Gastrocnemius medialis (tissue), 4 donors: ENCODE results near the gene DNPEP. TPM values are rescaled to one million over a fixed set of nuclear protein-coding genes. Genes with fewer than 3 reads are reported as not detected.

Source experiments
- ATAC-seq, 2 donors: fragments of 150-250 bp; one replicate each; pipeline ENCODE4 v1.9.1; 2016
- DNase-seq, 2 donors: peaks; one replicate each; pipeline ENCODE4 v3.0.0-alpha.2; 2019
- H3K27ac ChIP-seq, 4 donors: fragments of 200-600 bp; sonication (generic); 1 replicate in 1 of 4; 2 replicates in 3 of 4; pipeline ENCODE4 v1.5.1; 2016 to 2018; ENCODE audit warnings: mild to moderate bottlenecking in 2 of 4, moderate library complexity in 1 of 4
- H3K27me3 ChIP-seq, 3 donors: fragments of 200-600 bp; sonication (generic) in 2 of 3; 1 replicate in 1 of 3; 2 replicates in 2 of 3; pipeline versions ENCODE4 v1.5.1 to v1.6.0; 2016 to 2019; ENCODE audit warnings: mild to moderate bottlenecking in 1 of 3, moderate library complexity in 1 of 3
- H3K36me3 ChIP-seq, 2 donors: fragments of 200-600 bp; sonication (generic) in 1 of 2; one replicate each; pipeline ENCODE4 v1.5.1; 2017 to 2018
- H3K4me1 ChIP-seq, 2 donors: fragments of 200-600 bp; sonication (generic) in 1 of 2; one replicate each; pipeline ENCODE4 v1.5.1; 2016 to 2017; ENCODE audit warnings: mild to moderate bottlenecking in 2 of 2
- H3K4me3 ChIP-seq, 4 donors: fragments of 200-600 bp; sonication (generic) in 3 of 4; 1 replicate in 1 of 4; 2 replicates in 3 of 4; pipeline ENCODE4 v1.5.1; 2016 to 2019; ENCODE audit warnings: mild to moderate bottlenecking in 2 of 4
- H3K9me3 ChIP-seq, 3 donors: fragments of 200-600 bp; sonication (generic) in 2 of 3; 1 replicate in 1 of 3; 2 replicates in 2 of 3; pipeline ENCODE4 v1.5.1; 2016 to 2019
- CTCF ChIP-seq, 5 experiments: fragments of 450-650 bp in 3 of 5; fragments of 200-600 bp in 2 of 5; sonication (generic) in 2 of 5; IDR thresholded peaks in 4 of 5; conservative IDR thresholded peaks in 1 of 5; 1 replicate in 4 of 5; 2 replicates in 1 of 5; pipeline ENCODE4 v1.5.1; 2016 to 2019; ENCODE audit warnings: antibody characterized with exemption in 5 of 5, mild to moderate bottlenecking in 3 of 5, moderate library complexity in 3 of 5
- POLR2A ChIP-seq, 2 donors: fragments of 450-650 bp; IDR thresholded peaks; one replicate each; pipeline ENCODE4 v1.6.1; 2017; ENCODE audit warnings: antibody characterized with exemption in 2 of 2, mild to moderate bottlenecking in 2 of 2, moderate library complexity in 2 of 2
- in situ Hi-C, 4 donors: fragments of 200-750 bp; cut with MboI; loops; one replicate each; pipeline versions ENCODE4 v1.15.0 to v1.8.0; 2017; ENCODE audit warnings: low sequenced_read_pairs in 4 of 4
- intact Hi-C: fragments of 100-400 bp; cut with DNase I; formaldehyde crosslinking; loops from one replicate; pipeline ENCODE4 v1.15.1; 2023; ENCODE audit warnings: low total_unique reads
- total RNA-seq, 4 donors: library from RNA; depleted of rRNA; stranded (reverse); fragments of >200 nt; gene quantifications; one replicate each; pipeline versions ENCODE4 v1.1.0 to v1.2.3, GENCODE V29; 2016

DNPEP gene
- total RNA-seq, 4 donors from 2014 or later = 56.0 to 147 (median 65.3) TPM

GRCh38 chr2:219335373-219335786, 52.3 kb downstream of the DNPEP start:
- no peaks in the 10 kb centered on the region for H3K9me3 ChIP-seq
- ATAC-seq (no peak), DNase-seq (no peak)
- H3K27ac ChIP-seq = no peak overlapping the region
- no peak overlapping the region for H3K4me3 ChIP-seq
- no peaks in the 10 kb centered on the region for H3K36me3 ChIP-seq
- intact Hi-C loops (no loop called here), in situ Hi-C loops (no loop called here)
- no peaks in the 10 kb centered on the region for H3K4me1 ChIP-seq
- H3K27me3 ChIP-seq = peaks cover 25 to 33% (median 26%) of the 10 kb centered on the region in 3 donors
- TF ChIP-seq CTCF (IDR thresholded peaks at IDR 0.05 in 4 of 5, conservative IDR thresholded peaks at IDR 0.05 in 1 of 5) = no peak
- TF ChIP-seq POLR2A (IDR thresholded peaks at IDR 0.05) = no peak

GRCh38 chr2:219334076-219334475, 53.6 kb downstream of the DNPEP start:
- no peaks in the 10 kb centered on the region for H3K9me3 ChIP-seq
- TF ChIP-seq CTCF (IDR thresholded peaks at IDR 0.05 in 4 of 5, conservative IDR thresholded peaks at IDR 0.05 in 1 of 5) (no peak), POLR2A (IDR thresholded peaks at IDR 0.05) (no peak)
- H3K4me3 ChIP-seq = no peak overlapping the region
- no peak overlapping the region for H3K27ac ChIP-seq
- peaks cover 25 to 33% (median 26%) of the 10 kb centered on the region in 3 donors for H3K27me3 ChIP-seq
- H3K4me1 ChIP-seq = no peaks in the 10 kb centered on the region
- H3K36me3 ChIP-seq = no peaks in the 10 kb centered on the region
- no peak for DNase-seq
- in situ Hi-C loops = no loop called here
- ATAC-seq = no peak
- intact Hi-C loops = no loop called here

- no peaks in the 10 kb centered on the region for H3K4me1 ChIP-seq
- in situ Hi-C loops = no loop called here
- H3K4me3 ChIP-seq = no peak within 1 kb of the TSS
- H3K36me3 ChIP-seq = no peaks in the 10 kb centered on the region
- intact Hi-C loops = no loop called here
- H3K27me3 ChIP-seq = peaks cover 25 to 33% (median 26%) of the 10 kb centered on the region in 3 donors
- ATAC-seq = no peak
- DNase-seq = no peak
- TF ChIP-seq CTCF (IDR thresholded peaks at IDR 0.05 in 4 of 5, conservative IDR thresholded peaks at IDR 0.05 in 1 of 5) = no peak
- TF ChIP-seq POLR2A (IDR thresholded peaks at IDR 0.05) = no peak
- H3K27ac ChIP-seq = no peak within 1 kb of the TSS
- H3K9me3 ChIP-seq = no peaks in the 10 kb centered on the region
These were observed 55.2 kb downstream of the DNPEP start, which contains the start of gene RESP18 for GRCh38 chr2:219332542-219332941. Gene RESP18 (minus strand): TSS chr2:219332744.

GRCh38 chr2:219331560-219332213, 56.0 kb downstream of the DNPEP start:
- H3K4me1 ChIP-seq = no peaks in the 10 kb centered on the region
- no peak for DNase-seq
- H3K9me3 ChIP-seq = no peaks in the 10 kb centered on the region
- TF ChIP-seq CTCF (IDR thresholded peaks at IDR 0.05 in 4 of 5, conservative IDR thresholded peaks at IDR 0.05 in 1 of 5) (no peak), POLR2A (IDR thresholded peaks at IDR 0.05) (no peak)
- no peak for ATAC-seq
- peaks cover 25 to 33% (median 26%) of the 10 kb centered on the region in 3 donors for H3K27me3 ChIP-seq
- intact Hi-C loops = no loop called here
- H3K27ac ChIP-seq = no peak overlapping the region
- H3K4me3 ChIP-seq = no peak overlapping the region
- in situ Hi-C loops = no loop called here
- H3K36me3 ChIP-seq = no peaks in the 10 kb centered on the region
